ENCODE results near the gene PLAAT5.
A peak's percentile ranks its signal among the peaks of the same experiment; 100 is the strongest.
"Not testable (repeated sequence)": the region's sequence is repeated elsewhere in the genome, so short reads cannot be mapped to it uniquely, and the experiment has no call there.

The PLAAT5 gene

GRCh38 chr11:63478896-63479295 is 12.1 kb downstream of the PLAAT5 start:
- peak; percentile 3 for DNase-seq

GRCh38 chr11:63476618-63477017 is 14.3 kb downstream of the PLAAT5 start:
- DNase-seq: no peak

GRCh38 chr11:63472372-63472771 is 18.6 kb downstream of the PLAAT5 start:
- no peak for DNase-seq

- DNase-seq: no peak
Observed at GRCh38 chr11:63470311-63470710, 20.7 kb downstream of the PLAAT5 start.

GRCh38 chr11:63462137-63462536 is 28.8 kb downstream of the PLAAT5 start:
- no peak for DNase-seq

GRCh38 chr11:63459586-63459985 is 31.4 kb downstream of the PLAAT5 start:
- no peak for DNase-seq

- no peak for DNase-seq
Observed at GRCh38 chr11:63448646-63449045, 42.3 kb downstream of the PLAAT5 start.

- no peak for DNase-seq
Observed at GRCh38 chr11:63445720-63446119, 45.2 kb downstream of the PLAAT5 start.

GRCh38 chr11:63445118-63445517 is 45.8 kb downstream of the PLAAT5 start:
- DNase-seq: no peak

GRCh38 chr11:63444160-63444559 is 46.8 kb downstream of the PLAAT5 start:
- DNase-seq: no peak

GRCh38 chr11:63443714-63444113 is 47.3 kb downstream of the PLAAT5 start:
- no peak for DNase-seq

- DNase-seq: not testable (repeated sequence)
Observed at GRCh38 chr11:63435831-63436230, 55.1 kb downstream of the PLAAT5 start.

GRCh38 chr11:63435351-63435750 is 55.6 kb downstream of the PLAAT5 start:
- DNase-seq: not testable (repeated sequence)

- DNase-seq: not testable (repeated sequence)
Observed at GRCh38 chr11:63430731-63431130, 60.2 kb downstream of the PLAAT5 start.

- no peak for DNase-seq
Observed at GRCh38 chr11:63427971-63428508, 62.9 kb downstream of the PLAAT5 start.

- DNase-seq: no peak
Observed at GRCh38 chr11:63417174-63417852, 73.7 kb downstream of the PLAAT5 start.

Measured in DMS 273 treated with DMSO at 0.1 percent for 48 hours (cell line).